Measurements from ENCODE around the gene TRIP12. TPM values are rescaled to one million over a fixed set of nuclear protein-coding genes. Genes with fewer than 3 reads are reported as not detected.

TRIP12 gene
- total and polyA plus RNA-seq, 2 of the 4 experiments (the other 2 are of a cell fraction) = 51.6 to 209 TPM

DNA sequence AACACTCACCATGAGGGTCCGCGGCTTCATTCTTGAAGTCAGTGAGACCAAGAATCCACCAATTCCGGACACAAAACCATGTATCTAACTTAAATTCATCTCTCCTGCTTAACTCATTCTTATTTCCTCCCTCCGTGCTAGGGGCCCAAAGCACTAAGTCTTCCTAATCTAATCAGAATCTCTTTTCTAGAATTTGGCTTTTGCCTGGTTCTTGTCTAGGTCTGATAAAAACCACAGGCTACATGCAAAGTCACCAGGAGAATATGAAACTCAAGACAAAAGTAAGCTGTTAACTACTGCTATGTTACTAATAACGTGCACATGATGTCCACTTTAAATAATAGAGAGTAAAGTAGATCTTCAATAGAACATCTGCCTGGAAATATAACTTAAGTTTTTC is 69.9 kb downstream of the TRIP12 start:
- H4K5ac ChIP-seq (ENCODE audit: low read depth, low read length) = no peak overlapping the region
- H3K4me2 ChIP-seq (ENCODE audit: low read depth, low read length) = no peak overlapping the region
- peaks cover 3% of the 10 kb centered on the region for H3K4me1 ChIP-seq (ENCODE audit: control insufficient read depth, insufficient read depth, low read length)
- H3K4ac ChIP-seq (ENCODE audit: low read depth, low read length) = no peak overlapping the region
- H3K18ac ChIP-seq (ENCODE audit: low read depth, low read length) = no peak overlapping the region
- no peaks in the 10 kb centered on the region for H3K9me3 ChIP-seq (ENCODE audit: control insufficient read depth, insufficient read depth, low read length)
- peaks cover 37 to 70% of the 10 kb centered on the region in 2 experiments for H3K79me1 ChIP-seq (ENCODE audit: low read depth in 1 of 2, low read length in 2 of 2)
- no peak overlapping the region for H3K14ac ChIP-seq (replicated peaks; ENCODE audit: low read depth, low read length)
- peaks cover 35% of the 10 kb centered on the region for H4K20me1 ChIP-seq (ENCODE audit: insufficient read depth, low read length)
- no peak for DNase-seq
- no peak overlapping the region for H2AK5ac ChIP-seq (ENCODE audit: low read depth, low read length)
- H3K27ac ChIP-seq (ENCODE audit: insufficient read depth, low read length) = no peak overlapping the region
- H2AK9ac ChIP-seq (replicated peaks; ENCODE audit: low read depth, low read length, poor library complexity) = no peak overlapping the region
- no peak for TF ChIP-seq CEBPB (IDR thresholded peaks at IDR 0.05; ENCODE audit: low read depth, low read length)
- TF ChIP-seq, protein P1, sequence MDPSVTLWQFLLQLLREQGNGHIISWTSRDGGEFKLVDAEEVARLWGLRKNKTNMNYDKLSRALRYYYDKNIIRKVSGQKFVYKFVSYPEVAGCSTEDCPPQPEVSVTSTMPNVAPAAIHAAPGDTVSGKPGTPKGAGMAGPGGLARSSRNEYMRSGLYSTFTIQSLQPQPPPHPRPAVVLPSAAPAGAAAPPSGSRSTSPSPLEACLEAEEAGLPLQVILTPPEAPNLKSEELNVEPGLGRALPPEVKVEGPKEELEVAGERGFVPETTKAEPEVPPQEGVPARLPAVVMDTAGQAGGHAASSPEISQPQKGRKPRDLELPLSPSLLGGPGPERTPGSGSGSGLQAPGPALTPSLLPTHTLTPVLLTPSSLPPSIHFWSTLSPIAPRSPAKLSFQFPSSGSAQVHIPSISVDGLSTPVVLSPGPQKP (IDR thresholded peaks at IDR 0.05; ENCODE audit: borderline replicate concordance, low read depth, low read length) = no peak
- TF ChIP-seq BHLHE40 (IDR thresholded peaks at IDR 0.05; ENCODE audit: low read depth, low read length) = no peak
- no peak for TF ChIP-seq POLR2A (IDR thresholded peaks at IDR 0.05; ENCODE audit: low read depth, low read length)
- TF ChIP-seq SMC3 (IDR thresholded peaks at IDR 0.05; ENCODE audit: low read depth, low read length) = no peak
- TF ChIP-seq RCOR1 (IDR thresholded peaks at IDR 0.05; ENCODE audit: insufficient replicate concordance, low read length) = no peak
- TF ChIP-seq RFX5 (IDR thresholded peaks at IDR 0.05; ENCODE audit: low read depth, low read length) = no peak
- TF ChIP-seq RAD21 (IDR thresholded peaks at IDR 0.05; ENCODE audit: low read length) = no peak
- no peak for TF ChIP-seq MXI1 (IDR thresholded peaks at IDR 0.05; ENCODE audit: borderline replicate concordance, low read depth, low read length)
- no peak for TF ChIP-seq FOS (IDR thresholded peaks at IDR 0.05; ENCODE audit: low read depth, low read length)
- TF ChIP-seq, protein P2, sequence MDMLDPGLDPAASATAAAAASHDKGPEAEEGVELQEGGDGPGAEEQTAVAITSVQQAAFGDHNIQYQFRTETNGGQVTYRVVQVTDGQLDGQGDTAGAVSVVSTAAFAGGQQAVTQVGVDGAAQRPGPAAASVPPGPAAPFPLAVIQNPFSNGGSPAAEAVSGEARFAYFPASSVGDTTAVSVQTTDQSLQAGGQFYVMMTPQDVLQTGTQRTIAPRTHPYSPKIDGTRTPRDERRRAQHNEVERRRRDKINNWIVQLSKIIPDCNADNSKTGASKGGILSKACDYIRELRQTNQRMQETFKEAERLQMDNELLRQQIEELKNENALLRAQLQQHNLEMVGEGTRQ (IDR thresholded peaks at IDR 0.05; ENCODE audit: low read depth, low read length) = no peak
- no peak for TF ChIP-seq MAFK (IDR thresholded peaks at IDR 0.05; ENCODE audit: low read depth, low read length)
- no peak overlapping the region for H3K23ac ChIP-seq (ENCODE audit: low read depth, low read length)
- no peaks in the 10 kb centered on the region for H3K27me3 ChIP-seq (ENCODE audit: control insufficient read depth, insufficient read depth, low read length)
- H4K8ac ChIP-seq (ENCODE audit: low read depth in 2 of 2, low read length in 2 of 2) = no peak overlapping the region
- no peak overlapping the region for H3K9ac ChIP-seq (ENCODE audit: low read depth, low read length)
- peaks cover 13% of the 10 kb centered on the region for H3K36me3 ChIP-seq (ENCODE audit: control insufficient read depth, insufficient read depth, low read length)
- H2AFZ ChIP-seq (replicated peaks; ENCODE audit: low read length, poor library complexity) = no peak overlapping the region
- no peak overlapping the region; the same call in 2 of the 3 replicates for H2BK15ac ChIP-seq (ENCODE audit: low read depth, low read length)
- in situ Hi-C loops (cut with MboI; ENCODE audit: low sequenced_read_pairs) = no loop called here
- no TSS peak for BruUV-seq (replicated peaks)
- H2BK5ac ChIP-seq (ENCODE audit: low read depth, low read length, poor library complexity, severe bottlenecking) = no peak overlapping the region
- no peak for ATAC-seq (ENCODE audit: low read depth)
- no peak overlapping the region for H4K91ac ChIP-seq (ENCODE audit: insufficient read depth, low read depth, low read length)
- intact Hi-C loops (cut with micrococcal nuclease) = no loop called here
- no peak overlapping the region for H3K56ac ChIP-seq (ENCODE audit: extremely low read depth, insufficient read depth, low read length)
- POLR2A ChIA-PET (ENCODE audit: unreplicated experiment) = no interaction called here
- WGBS, 2 experiments (ENCODE audit: extremely low coverage in 2 of 2, insufficient read length in 1 of 2) = 100% methylated on average over 3 of the region's 5 CpGs; no CpG with 5 or more reads in 1 of the 2 experiments
- dilution Hi-C loops (cut with HindIII; ENCODE audit: low sequenced_read_pairs, unreplicated experiment) = no loop called here
- no peak overlapping the region for H2BK120ac ChIP-seq (ENCODE audit: low read depth, low read length)
- peaks cover 12% of the 10 kb centered on the region; the same call in 1 of the 2 replicates for H3K9me1 ChIP-seq (ENCODE audit: insufficient read depth, low read length)
- CTCF ChIA-PET = no interaction called here
- no peak overlapping the region for H3K4me3 ChIP-seq (ENCODE audit: insufficient read depth, low read depth, low read length)
- no peak overlapping the region for H2BK20ac ChIP-seq (ENCODE audit: low read depth, low read length)
